Epithelial cell of proximal tubule (primary cell): ENCODE measurements around the gene FNTB. TPM values are rescaled to one million over a fixed set of nuclear protein-coding genes. Genes with fewer than 3 reads are reported as not detected.

Experiments
- DNase-seq: peaks from one replicate; pipeline ENCODE4 v3.0.0-alpha.2; 2011; ENCODE audit warnings: low read depth
- H3K4me3 ChIP-seq: 2 replicates; pipeline ENCODE4 v1.5.1; 2011; ENCODE audit warnings: low read depth, mild to moderate bottlenecking, low read length
- CTCF ChIP-seq: conservative IDR thresholded peaks from 2 replicates; pipeline ENCODE4 v1.5.1; 2012; ENCODE audit warnings: low read depth, mild to moderate bottlenecking, low read length
- total RNA-seq: library from RNA; depleted of rRNA; stranded (reverse); fragments of >200 nt; gene quantifications from 2 replicates; pipeline ENCODE4 v1.2.3, GENCODE V29; 2015

Gene FNTB
- total RNA-seq, 1 donor from 2014 or later, result 16.6 TPM

GRCh38 chr14:64953310-64953654 is 33.4 kb upstream of the FNTB start:
- TF ChIP-seq CTCF, result no peak
- no peak overlapping the region for H3K4me3 ChIP-seq
- DNase-seq, result no peak

- no peak for TF ChIP-seq CTCF
- no peak for DNase-seq
- H3K4me3 ChIP-seq, result no peak overlapping the region
Observed at GRCh38 chr14:64953661-64954060, 33.0 kb upstream of the FNTB start.

GRCh38 chr14:64954491-64955240 is 32.0 kb upstream of the FNTB start:
- no peak overlapping the region for H3K4me3 ChIP-seq
- no peak for TF ChIP-seq CTCF
- DNase-seq, result no peak

GRCh38 chr14:64955297-64955696 is 31.4 kb upstream of the FNTB start:
- no peak for DNase-seq
- H3K4me3 ChIP-seq, result no peak overlapping the region
- no peak for TF ChIP-seq CTCF

- TF ChIP-seq CTCF, result no peak
- no peak overlapping the region for H3K4me3 ChIP-seq
- DNase-seq, result no peak
Observed at GRCh38 chr14:64956697-64957406, 29.8 kb upstream of the FNTB start.

GRCh38 chr14:64958201-64958600 is 28.5 kb upstream of the FNTB start:
- H3K4me3 ChIP-seq, result no peak overlapping the region
- DNase-seq, result no peak
- TF ChIP-seq CTCF, result no peak

- no peak for DNase-seq
- no peak for TF ChIP-seq CTCF
- H3K4me3 ChIP-seq, result no peak overlapping the region
Observed at GRCh38 chr14:64958743-64959142, 28.0 kb upstream of the FNTB start.
